ENCODE results near the gene OR5K3.

Gene OR5K3

GRCh38 chr3:98440283-98440682 is 49.8 kb downstream of the OR5K3 start:
- no peaks in the 10 kb centered on the region for H3K9me3 ChIP-seq (ENCODE audit: control insufficient read depth, insufficient read depth, low read length)
- no peak overlapping the region for H3K27ac ChIP-seq (ENCODE audit: low read depth, low read length)
- TF ChIP-seq CTCF (IDR thresholded peaks at IDR 0.05; ENCODE audit: low read depth, low read length, poor library complexity, severe bottlenecking) (no peak), EZH2phosphoT487 (IDR thresholded peaks at IDR 0.05; ENCODE audit: borderline replicate concordance, low read length) (no peak)
- H3K27me3 ChIP-seq (ENCODE audit: control insufficient read depth, low read length), result no peaks in the 10 kb centered on the region
- H3K4me2 ChIP-seq (ENCODE audit: low read length), result no peak overlapping the region
- no peak overlapping the region for H3K4me3 ChIP-seq (ENCODE audit: low read length)
- no peaks in the 10 kb centered on the region for H4K20me1 ChIP-seq (ENCODE audit: control insufficient read depth, insufficient read depth, low read depth, low read length)
- H3K36me3 ChIP-seq (ENCODE audit: control insufficient read depth, low read length), result no peaks in the 10 kb centered on the region
- H3F3A ChIP-seq (ENCODE audit: control insufficient read depth, insufficient read depth), result no peaks in the 10 kb centered on the region
- H3K4me1 ChIP-seq (ENCODE audit: control insufficient read depth, low read length), result no peaks in the 10 kb centered on the region
- no peaks in the 10 kb centered on the region for H3K9me2 ChIP-seq (replicated peaks; ENCODE audit: control insufficient read depth, low read length)
- no peaks in the 10 kb centered on the region for H3K79me2 ChIP-seq (ENCODE audit: control insufficient read depth, low read length)

Measured in DOHH2 (cell line).